NB4 (cell line): ENCODE data around the gene ZNF793.

Experiments used
- MYC ChIP-seq: IDR thresholded peaks from 2 replicates; pipeline ENCODE4 v1.6.1; 2011; ENCODE audit warnings: low read depth, low read length
- POLR2A ChIP-seq: IDR thresholded peaks from 2 replicates; pipeline ENCODE4 v1.6.1; 2011; ENCODE audit warnings: mild to moderate bottlenecking; ENCODE audit not compliant: insufficient read length; ENCODE audit errors: extremely low read depth
- TF ChIP-seq, protein P1 (sequence below): IDR thresholded peaks from one replicate; pipeline ENCODE4 v1.5.1; 2012; ENCODE audit warnings: low read depth, low read length

- TF ChIP-seq POLR2A (no peak), MYC (no peak)
- TF ChIP-seq, protein P1, sequence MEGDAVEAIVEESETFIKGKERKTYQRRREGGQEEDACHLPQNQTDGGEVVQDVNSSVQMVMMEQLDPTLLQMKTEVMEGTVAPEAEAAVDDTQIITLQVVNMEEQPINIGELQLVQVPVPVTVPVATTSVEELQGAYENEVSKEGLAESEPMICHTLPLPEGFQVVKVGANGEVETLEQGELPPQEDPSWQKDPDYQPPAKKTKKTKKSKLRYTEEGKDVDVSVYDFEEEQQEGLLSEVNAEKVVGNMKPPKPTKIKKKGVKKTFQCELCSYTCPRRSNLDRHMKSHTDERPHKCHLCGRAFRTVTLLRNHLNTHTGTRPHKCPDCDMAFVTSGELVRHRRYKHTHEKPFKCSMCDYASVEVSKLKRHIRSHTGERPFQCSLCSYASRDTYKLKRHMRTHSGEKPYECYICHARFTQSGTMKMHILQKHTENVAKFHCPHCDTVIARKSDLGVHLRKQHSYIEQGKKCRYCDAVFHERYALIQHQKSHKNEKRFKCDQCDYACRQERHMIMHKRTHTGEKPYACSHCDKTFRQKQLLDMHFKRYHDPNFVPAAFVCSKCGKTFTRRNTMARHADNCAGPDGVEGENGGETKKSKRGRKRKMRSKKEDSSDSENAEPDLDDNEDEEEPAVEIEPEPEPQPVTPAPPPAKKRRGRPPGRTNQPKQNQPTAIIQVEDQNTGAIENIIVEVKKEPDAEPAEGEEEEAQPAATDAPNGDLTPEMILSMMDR: peak; percentile 8
These were observed 76.6 kb downstream of the ZNF793 start for GRCh38 chr19:37583340-37583739.
